Neural cell (in vitro differentiated cells): ENCODE data around the gene CFL2.

Source experiments
- CTCF ChIP-seq: fragments of 450-650 bp; IDR thresholded peaks from 2 replicates; pipeline ENCODE4 v1.5.1; 2014; ENCODE audit warnings: antibody characterized with exemption, mild to moderate bottlenecking, moderate library complexity; ENCODE audit not compliant: poor library complexity, severe bottlenecking
- EP300 ChIP-seq: fragments of 450-650 bp; conservative IDR thresholded peaks from 2 replicates; pipeline ENCODE4 v1.6.1; 2014; ENCODE audit warnings: antibody characterized with exemption, mild to moderate bottlenecking, moderate library complexity; ENCODE audit not compliant: poor library complexity, severe bottlenecking
- EZH2 ChIP-seq: fragments of 200-600, 300-800 bp; shearing (Covaris generic), sonication (generic); IDR thresholded peaks from 2 replicates; pipeline ENCODE4 v1.6.1; 2014; ENCODE audit warnings: antibody characterized with exemption, low read length, borderline replicate concordance, mild to moderate bottlenecking; ENCODE audit not compliant: insufficient read depth, poor library complexity, severe bottlenecking
- POLR2AphosphoS5 ChIP-seq: IDR thresholded peaks from 2 replicates; pipeline ENCODE4 v1.6.1; 2012
- RAD21 ChIP-seq: fragments of 450-650 bp; conservative IDR thresholded peaks from 2 replicates; pipeline ENCODE4 v1.6.1; 2014; ENCODE audit warnings: antibody characterized with exemption, mild to moderate bottlenecking, moderate library complexity

DNA sequence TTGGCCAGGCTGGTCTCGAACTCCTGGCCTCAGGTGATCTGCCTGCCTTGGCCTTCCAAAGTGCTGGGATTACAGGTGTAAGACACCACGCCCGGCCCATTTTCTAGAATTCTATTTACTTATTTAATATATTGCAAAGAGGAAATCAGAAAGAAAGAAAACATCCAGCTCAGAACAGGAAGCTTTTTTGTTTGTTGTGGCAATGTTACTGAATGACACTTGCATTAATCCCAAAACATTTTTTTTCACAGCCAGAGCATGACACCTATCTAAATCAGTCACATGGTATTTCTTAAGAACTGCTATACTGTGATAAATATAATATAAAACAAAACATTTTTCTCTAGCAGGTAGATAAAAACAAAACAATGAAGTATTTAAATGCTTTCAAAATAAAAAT, 12.6 kb downstream of the CFL2 start:
- no peak for TF ChIP-seq CTCF
- TF ChIP-seq EP300: no peak
- TF ChIP-seq POLR2AphosphoS5: no peak
- no peak for TF ChIP-seq RAD21
- no peak for TF ChIP-seq EZH2
